Measurements from ENCODE around the gene MYO16. TPM values are rescaled to one million over a fixed set of nuclear protein-coding genes. Genes with fewer than 3 reads are reported as not detected.

MYO16 gene
- total RNA-seq, 1 donor from 2014 or later, result 1.2 TPM

GRCh38 chr13:109148243-109148642 is 518.8 kb downstream of the MYO16 start:
- no peak for DNase-seq (ENCODE audit: low read depth)
- no peak for TF ChIP-seq CTCF (conservative IDR thresholded peaks at IDR 0.05; ENCODE audit: low read depth, low read length)

GRCh38 chr13:109150696-109151095 is 521.3 kb downstream of the MYO16 start:
- TF ChIP-seq CTCF (conservative IDR thresholded peaks at IDR 0.05; ENCODE audit: low read depth, low read length), result no peak
- DNase-seq (ENCODE audit: low read depth), result no peak

More at GRCh38 chr13:109148243-109148642, 518.8 kb downstream of the MYO16 start:
- no peak overlapping the region for H3K4me3 ChIP-seq (ENCODE audit: low read depth, low read length)

DNA sequence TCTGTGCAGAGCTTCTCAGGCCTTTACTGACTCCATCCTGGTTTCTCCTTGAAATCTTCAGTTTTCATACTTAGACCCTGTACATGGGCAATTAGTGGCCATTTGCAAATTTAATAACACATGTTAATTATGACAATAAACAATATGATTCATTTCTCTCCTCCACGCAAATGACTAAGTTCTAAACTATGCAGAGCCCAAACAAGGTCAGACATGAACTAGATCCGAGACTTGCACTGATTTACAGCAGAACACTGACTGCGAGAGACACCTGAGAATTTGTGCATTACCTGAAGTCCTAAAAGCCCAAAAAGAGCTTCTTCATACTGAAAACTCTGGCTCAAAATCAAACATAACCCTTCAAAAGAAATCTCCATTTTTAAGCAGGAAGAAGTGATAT is 521.8 kb downstream of the MYO16 start:
- TF ChIP-seq CTCF (conservative IDR thresholded peaks at IDR 0.05; ENCODE audit: low read depth, low read length), result no peak
- DNase-seq (ENCODE audit: low read depth), result no peak
- H3K4me3 ChIP-seq (ENCODE audit: low read depth, low read length), result no peak overlapping the region

More at GRCh38 chr13:109150696-109151095, 521.3 kb downstream of the MYO16 start:
- H3K4me3 ChIP-seq (ENCODE audit: low read depth, low read length), result no peak overlapping the region

- TF ChIP-seq CTCF (conservative IDR thresholded peaks at IDR 0.05; ENCODE audit: low read depth, low read length), result no peak
- no peak overlapping the region for H3K4me3 ChIP-seq (ENCODE audit: low read depth, low read length)
- DNase-seq (ENCODE audit: low read depth), result no peak
These were observed 522.3 kb downstream of the MYO16 start for GRCh38 chr13:109151696-109152095.

DNA sequence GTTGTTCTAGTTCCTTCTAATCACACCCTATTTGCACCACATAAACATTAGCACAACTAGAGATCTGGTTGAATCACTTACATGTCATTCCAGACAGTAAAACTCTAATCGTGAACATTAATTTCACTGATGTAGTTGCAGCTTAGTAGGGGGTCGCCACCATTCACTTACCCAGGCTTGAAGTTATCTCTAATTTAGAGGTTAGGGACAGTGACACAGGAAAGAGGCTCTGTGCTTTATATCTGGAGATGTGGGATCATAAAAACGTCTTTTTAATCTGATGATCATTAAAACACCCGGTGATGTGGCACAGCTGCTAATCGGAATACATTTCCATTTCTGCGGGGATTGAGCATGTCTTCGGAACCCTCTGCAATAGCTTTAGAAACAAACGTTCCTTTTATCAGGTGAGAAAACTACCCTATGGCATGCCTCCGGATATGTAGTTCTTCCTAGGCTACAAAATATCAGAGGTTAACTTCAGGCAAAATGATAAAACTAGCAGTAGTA is 523.0 kb downstream of the MYO16 start:
- no peak for DNase-seq (ENCODE audit: low read depth)
- H3K4me3 ChIP-seq (ENCODE audit: low read depth, low read length), result no peak overlapping the region
- no peak for TF ChIP-seq CTCF (conservative IDR thresholded peaks at IDR 0.05; ENCODE audit: low read depth, low read length)

- no peak overlapping the region for H3K4me3 ChIP-seq (ENCODE audit: low read depth, low read length)
- TF ChIP-seq CTCF (conservative IDR thresholded peaks at IDR 0.05; ENCODE audit: low read depth, low read length), result no peak
- no peak for DNase-seq (ENCODE audit: low read depth)
These were observed 523.5 kb downstream of the MYO16 start for GRCh38 chr13:109152941-109153340.

DNA sequence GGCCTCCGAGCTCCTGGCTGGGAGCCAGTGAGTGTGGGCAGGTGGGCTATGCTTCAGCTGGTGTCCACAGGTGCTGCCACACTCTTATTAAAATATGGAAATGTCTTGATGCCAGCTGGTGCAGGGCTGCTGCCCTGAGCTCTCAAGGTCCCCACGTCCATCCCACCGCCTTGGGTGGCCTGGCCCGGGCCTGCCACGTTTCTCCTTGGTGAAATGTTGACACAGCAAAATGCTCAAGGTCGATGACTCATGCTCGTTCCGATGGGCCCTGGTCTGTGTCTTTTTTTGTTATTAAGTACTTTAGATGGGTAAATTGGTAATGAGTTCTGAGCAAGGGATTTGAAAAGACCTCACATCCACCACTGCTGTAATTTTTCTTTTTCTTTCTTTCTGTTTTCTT is 524.7 kb downstream of the MYO16 start:
- DNase-seq (ENCODE audit: low read depth), result no peak
- no peak for TF ChIP-seq CTCF (conservative IDR thresholded peaks at IDR 0.05; ENCODE audit: low read depth, low read length)
- H3K4me3 ChIP-seq (ENCODE audit: low read depth, low read length), result no peak overlapping the region
